Right forelimb (tissue), 1 donor: ENCODE data around the gene XIRP1.

Experiments used
- DNase-seq: peaks from one replicate; pipeline ENCODE4 v3.0.0-alpha.2; 2018

XIRP1 gene

GRCh38 chr3:39158148-39158715 lies 34.2 kb downstream of the XIRP1 start:
- DNase-seq = peak; percentile 16

GRCh38 chr3:39157359-39157758 lies 35.0 kb downstream of the XIRP1 start:
- no peak for DNase-seq

DNA sequence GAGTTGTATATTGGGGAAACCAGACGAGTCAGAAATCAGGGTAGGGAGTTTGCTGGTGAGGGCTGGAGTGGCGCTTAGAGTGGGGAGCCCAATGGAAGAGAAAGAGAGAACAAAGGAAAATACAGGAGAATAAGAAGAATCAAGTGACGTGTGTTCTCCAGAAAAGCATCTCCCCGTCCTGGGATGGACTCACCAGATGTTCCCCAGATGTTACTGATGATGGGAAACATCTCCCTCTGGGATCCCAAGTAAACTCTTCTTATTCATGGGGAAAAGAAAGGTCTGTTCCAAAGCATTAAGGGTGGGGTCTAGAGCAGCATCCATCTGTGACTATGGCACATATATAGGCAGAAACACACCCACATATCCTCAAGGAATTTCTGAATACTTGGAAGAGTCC lies 36.0 kb downstream of the XIRP1 start:
- DNase-seq = peak; percentile 35

- peak; percentile 54 for DNase-seq
Observed at GRCh38 chr3:39154280-39155021, 37.9 kb downstream of the XIRP1 start.

DNA sequence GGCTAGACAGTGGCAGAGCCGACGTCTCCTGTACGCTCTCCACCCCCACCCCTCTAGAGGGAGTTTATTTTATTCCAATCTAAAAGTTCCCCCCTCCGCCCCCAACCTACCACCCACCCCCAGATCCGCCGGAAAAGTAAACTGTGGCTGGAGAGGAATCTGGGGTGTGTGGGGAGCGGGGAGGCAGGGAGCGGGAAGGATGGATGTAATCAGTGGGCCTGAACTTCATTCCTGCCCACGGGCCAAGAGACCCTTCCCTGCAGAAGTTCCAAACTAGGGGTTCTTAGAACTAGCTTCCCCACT lies 38.5 kb downstream of the XIRP1 start:
- no peak for DNase-seq

DNA sequence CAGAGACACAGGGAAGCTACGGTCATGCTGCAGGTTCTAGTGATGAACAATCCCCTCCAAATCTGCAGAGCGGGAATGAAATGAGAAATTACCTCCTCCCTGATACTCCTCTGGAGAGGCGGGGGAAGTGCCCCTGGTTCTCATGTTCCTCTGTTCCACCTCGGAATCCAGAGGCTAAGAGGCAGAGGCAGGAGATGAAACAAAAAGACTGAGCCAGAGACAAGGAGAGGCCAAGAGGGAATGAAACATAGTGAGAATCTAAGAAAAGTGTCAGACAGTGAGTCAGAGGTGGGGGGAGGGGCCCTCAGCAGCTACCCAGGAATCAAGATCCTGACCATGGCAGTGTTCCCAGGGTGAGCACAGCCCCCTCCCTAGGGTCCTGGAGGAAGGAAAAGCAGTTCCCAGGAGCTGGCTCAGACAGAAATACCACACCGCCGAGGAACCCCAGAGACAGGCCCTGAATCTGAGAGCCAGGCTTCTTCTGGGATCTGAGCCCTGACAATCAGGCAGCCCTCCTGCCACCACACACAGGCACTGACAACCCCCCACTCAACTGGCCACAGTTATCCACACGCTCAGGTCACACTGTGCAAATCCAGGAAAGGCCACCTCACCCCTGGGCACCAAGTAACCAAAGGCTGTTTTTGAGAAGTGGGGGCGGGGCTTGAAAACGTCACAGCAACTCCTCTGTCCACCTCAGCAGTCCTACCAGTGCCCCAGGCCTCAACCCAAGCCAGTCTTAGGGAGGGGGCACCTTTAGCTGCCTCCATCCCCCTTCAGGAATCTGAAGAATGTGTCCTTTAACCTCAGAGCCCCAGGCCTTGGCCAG lies 41.4 kb downstream of the XIRP1 start:
- DNase-seq = peak; percentile 79

- DNase-seq = peak; percentile 45
Observed at GRCh38 chr3:39150148-39150802, 42.1 kb downstream of the XIRP1 start.

GRCh38 chr3:39149498-39150147 lies 42.8 kb downstream of the XIRP1 start:
- peak; percentile 35 for DNase-seq

DNA sequence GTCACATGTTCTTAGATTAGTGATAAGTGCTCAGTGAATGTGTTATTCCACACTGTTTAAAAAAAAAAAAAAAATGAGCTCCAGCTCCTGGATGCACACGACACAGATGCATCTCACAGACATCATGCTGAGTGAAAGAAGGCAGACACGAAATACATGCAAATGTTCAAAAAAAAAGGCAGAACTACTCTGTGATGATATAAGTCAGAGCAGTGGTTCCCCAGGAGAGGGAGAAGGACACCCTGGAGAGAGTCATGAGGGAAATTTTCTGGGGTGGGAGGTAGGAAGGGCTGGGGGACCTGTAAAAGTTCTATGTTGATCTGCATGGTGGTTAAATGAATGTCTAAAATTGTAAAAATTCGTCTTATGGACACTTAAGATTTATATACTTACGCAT lies 43.3 kb downstream of the XIRP1 start:
- no peak for DNase-seq

- DNase-seq = peak; percentile 49
Observed at GRCh38 chr3:39148435-39149058, 43.8 kb downstream of the XIRP1 start.

DNA sequence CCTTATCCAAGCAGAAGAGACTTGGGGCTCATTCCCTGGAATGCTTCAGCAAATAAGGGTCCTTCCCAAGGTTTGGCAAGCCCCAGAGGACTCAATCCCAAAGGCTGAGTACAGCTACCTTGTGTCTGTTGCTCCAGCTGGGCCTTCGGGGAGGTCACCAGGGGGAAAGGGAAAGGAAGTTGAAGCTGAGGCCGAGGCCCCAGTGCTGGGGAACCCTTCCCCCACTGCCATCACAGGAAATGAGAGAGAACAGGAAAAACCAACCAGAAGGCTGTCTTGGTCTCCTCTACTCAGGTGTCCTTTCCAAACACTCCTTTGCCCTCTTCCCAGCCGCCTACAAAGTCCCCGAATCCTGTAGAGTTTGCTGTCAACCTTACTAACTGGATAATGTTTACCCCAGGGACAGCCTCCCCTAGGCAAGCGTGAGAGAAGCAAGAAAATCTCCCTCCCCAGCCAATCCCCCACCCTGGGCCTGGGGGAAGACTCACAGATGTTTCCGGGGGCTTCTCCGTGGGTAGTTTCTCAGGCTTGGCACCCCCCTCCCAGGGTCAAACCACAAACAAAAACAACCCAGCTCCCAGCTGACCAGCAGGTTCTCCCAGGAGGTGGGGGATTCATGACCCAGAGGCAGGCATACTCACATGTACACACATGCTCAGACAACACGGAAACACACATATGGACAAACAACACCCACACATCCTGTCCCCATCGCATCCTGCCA lies 44.5 kb downstream of the XIRP1 start:
- peak; percentile 53 for DNase-seq

DNA sequence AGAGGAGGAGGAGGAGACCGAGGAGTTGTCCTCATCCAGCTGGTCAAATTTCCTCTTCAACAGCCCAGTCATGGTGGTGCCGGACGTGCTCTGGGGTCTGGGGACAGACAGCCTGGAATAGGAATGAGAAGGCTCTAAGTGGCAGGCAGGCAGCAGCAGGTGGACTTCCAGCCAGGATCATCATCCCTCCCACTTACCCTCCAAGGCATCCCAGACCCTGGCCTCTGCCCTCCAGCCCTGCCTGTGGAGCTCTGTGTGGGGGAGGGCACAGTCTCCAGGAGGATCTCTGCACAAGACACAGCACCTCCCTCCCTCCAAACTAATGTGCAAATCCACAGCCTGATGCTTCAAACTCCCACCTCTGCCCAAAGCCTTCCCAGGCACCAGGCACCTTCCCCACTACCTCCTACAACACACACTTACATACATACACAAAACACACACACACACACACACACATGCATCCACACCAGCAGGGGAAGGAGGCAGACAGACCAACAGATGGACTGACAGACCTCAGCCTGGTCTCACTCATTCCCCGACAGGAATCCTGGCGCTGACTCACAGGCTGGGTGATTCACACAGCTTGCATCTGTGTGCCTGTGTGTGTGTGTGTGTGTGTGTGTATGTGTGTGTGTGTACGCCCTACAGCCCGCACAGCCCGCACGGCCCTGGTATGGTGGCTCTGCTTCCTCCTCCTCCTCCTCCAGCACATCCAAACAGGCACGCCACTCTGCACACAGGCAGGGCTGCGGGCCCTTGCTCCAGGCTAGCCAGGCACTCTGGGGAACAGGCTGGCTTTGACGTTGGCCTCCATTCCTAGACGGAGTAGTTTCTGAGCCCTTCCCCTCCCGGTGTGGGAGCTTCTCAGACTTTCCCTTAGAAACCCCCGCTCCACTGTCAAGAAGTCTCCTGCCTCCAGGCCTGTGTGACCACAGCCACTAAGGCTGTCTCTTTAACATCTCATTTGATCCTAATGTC lies 45.5 kb downstream of the XIRP1 start:
- DNase-seq = peak; percentile 83

DNA sequence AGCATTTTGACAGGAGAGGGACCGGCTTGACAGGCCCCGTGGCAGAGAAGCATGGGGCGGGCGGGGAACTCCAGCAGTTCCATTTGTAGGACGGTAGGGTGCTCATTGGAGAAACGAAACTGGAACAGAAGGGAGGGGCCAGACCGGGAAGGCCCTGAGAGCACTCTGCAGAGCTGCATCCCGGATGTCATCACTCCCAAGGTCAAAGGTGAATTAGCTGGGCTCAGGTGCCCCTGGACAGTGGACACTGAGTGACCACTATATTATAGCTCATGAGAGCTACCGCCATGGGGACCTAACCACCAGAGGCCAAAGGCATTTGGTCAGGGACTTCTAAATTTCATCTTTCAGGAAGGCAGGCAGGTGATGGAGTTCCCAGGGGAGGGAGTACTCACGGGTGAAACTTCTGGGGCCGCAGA lies 46.3 kb downstream of the XIRP1 start:
- DNase-seq = peak; percentile 28

GRCh38 chr3:39144748-39145380 lies 47.5 kb downstream of the XIRP1 start:
- peak; percentile 38 for DNase-seq

GRCh38 chr3:39144095-39144747 lies 48.2 kb downstream of the XIRP1 start:
- DNase-seq = peak; percentile 32

- DNase-seq = peak; percentile 46
Observed at GRCh38 chr3:39143051-39143885, 49.1 kb downstream of the XIRP1 start.

DNA sequence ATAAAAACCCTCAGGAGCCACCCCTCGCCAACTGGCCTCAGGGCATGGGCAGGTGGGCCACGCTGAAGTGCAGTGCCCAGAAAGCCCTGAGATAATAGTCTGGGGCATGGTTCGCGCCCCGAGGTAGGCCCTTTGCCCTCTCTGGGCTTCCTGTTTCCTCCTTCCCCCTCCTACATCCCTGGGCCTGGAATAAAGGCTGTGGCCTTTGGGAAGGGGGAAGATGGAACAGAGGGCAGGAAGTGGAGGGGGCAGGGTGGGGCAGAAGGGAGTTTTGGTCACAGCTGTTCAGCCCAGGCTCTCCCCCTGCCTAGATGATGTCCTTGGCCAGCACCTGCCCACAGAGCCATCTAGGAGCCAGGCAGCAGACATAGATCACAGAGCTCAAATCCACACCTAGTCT lies 50.3 kb downstream of the XIRP1 start:
- peak; percentile 37 for DNase-seq
